ENCODE results near the gene WDR86.

DNA sequence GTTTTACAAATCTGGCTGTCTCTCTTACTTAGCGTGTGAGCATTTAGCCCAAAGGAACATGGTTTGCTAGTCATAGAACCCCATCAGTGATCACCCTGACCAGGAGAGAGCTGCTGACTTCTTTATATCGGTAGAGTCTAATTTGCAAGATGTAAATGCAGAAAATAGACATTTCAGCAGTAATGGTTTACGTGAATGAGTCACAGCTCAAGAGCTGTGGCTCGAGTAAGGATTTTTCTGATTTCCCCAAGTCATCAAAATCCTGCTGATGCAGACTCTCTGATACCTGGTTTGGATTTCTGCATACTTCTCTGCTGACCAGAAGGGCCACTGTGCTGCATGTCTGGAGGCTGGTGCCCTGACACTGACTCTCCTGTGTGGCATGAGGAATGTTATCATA lies 42.6 kb downstream of the WDR86 start:
- TF ChIP-seq, protein P1, sequence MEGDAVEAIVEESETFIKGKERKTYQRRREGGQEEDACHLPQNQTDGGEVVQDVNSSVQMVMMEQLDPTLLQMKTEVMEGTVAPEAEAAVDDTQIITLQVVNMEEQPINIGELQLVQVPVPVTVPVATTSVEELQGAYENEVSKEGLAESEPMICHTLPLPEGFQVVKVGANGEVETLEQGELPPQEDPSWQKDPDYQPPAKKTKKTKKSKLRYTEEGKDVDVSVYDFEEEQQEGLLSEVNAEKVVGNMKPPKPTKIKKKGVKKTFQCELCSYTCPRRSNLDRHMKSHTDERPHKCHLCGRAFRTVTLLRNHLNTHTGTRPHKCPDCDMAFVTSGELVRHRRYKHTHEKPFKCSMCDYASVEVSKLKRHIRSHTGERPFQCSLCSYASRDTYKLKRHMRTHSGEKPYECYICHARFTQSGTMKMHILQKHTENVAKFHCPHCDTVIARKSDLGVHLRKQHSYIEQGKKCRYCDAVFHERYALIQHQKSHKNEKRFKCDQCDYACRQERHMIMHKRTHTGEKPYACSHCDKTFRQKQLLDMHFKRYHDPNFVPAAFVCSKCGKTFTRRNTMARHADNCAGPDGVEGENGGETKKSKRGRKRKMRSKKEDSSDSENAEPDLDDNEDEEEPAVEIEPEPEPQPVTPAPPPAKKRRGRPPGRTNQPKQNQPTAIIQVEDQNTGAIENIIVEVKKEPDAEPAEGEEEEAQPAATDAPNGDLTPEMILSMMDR (conservative IDR thresholded peaks at IDR 0.05): no peak
- TF ChIP-seq EZH2 (IDR thresholded peaks at IDR 0.05; ENCODE audit: low read depth): no peak
